ENCODE measurements around the gene ABCC6. TPM values are rescaled to one million over a fixed set of nuclear protein-coding genes. Genes with fewer than 3 reads are reported as not detected.
A peak's percentile ranks its signal among the peaks of the same experiment; 100 is the strongest.
"Not testable (repeated sequence)": the region's sequence is repeated elsewhere in the genome, so short reads cannot be mapped to it uniquely, and the experiment has no call there.

Gene ABCC6
- total and polyA plus RNA-seq, 10 of the 15 experiments (the other 5 are each of a cell fraction or from before 2014, with no cell fraction given): 0.05 to 0.13 (median 0.06) TPM; not detected in 5

GRCh38 chr16:16232692-16233061, 9.4 kb upstream of the ABCC6 start:
- ATAC-seq: peak; percentile 66
- H2AFZ ChIP-seq (ENCODE audit: control insufficient read depth, low read depth, low read length); intact Hi-C loops (cut with micrococcal nuclease; ENCODE audit: unreplicated experiment); H3K4me3 ChIP-seq; H4K20me1 ChIP-seq (ENCODE audit: control insufficient read depth, insufficient read depth); H3K27ac ChIP-seq (ENCODE audit: control insufficient read depth, insufficient read depth); H3K79me2 ChIP-seq (ENCODE audit: control insufficient read depth, insufficient read depth, low read length); CTCF ChIA-PET; POLR2A ChIA-PET; H3K9me3 ChIP-seq (replicated peaks; ENCODE audit: control insufficient read depth, insufficient read depth, low read length); H3K4me2 ChIP-seq (ENCODE audit: control insufficient read depth, insufficient read depth); H3K27me3 ChIP-seq (replicated peaks in 1 of 2; ENCODE audit: control insufficient read depth in 2 of 2, insufficient read depth in 2 of 2, low read length in 1 of 2); DNase-seq (ENCODE audit: low read depth, low spot score); BruUV-seq (replicated peaks); FAIRE-seq; RAD21 ChIA-PET (ENCODE audit: unreplicated experiment); H3K36me3 ChIP-seq (ENCODE audit: control insufficient read depth in 2 of 2, insufficient read depth in 2 of 2, low read length in 1 of 2); in situ Hi-C loops (cut with MboI); H3K4me1 ChIP-seq (ENCODE audit: control insufficient read depth, insufficient read depth, low read length); H3K9ac ChIP-seq (ENCODE audit: control insufficient read depth, insufficient read depth, low read length); SMC1A ChIA-PET (ENCODE audit: uncharacterized antibody, unreplicated experiment): not testable (repeated sequence)
- no CpG with 5 or more reads among the region's 39 CpGs for WGBS (ENCODE audit: insufficient coverage, insufficient replicate concordance, low lambda C conversion rate, missing lambda C conversion rate)

GRCh38 chr16:16223662-16224241, 458 bp upstream of the ABCC6 start:
- H3K9me3 ChIP-seq (replicated peaks; ENCODE audit: control insufficient read depth, insufficient read depth, low read length); POLR2A ChIA-PET; H3K4me1 ChIP-seq (ENCODE audit: control insufficient read depth, insufficient read depth, low read length); H3K79me2 ChIP-seq (ENCODE audit: control insufficient read depth, insufficient read depth, low read length); RAD21 ChIA-PET (ENCODE audit: unreplicated experiment); in situ Hi-C loops (cut with MboI); intact Hi-C loops (cut with micrococcal nuclease; ENCODE audit: unreplicated experiment); H3K4me2 ChIP-seq (ENCODE audit: control insufficient read depth, insufficient read depth); H3K27ac ChIP-seq (ENCODE audit: control insufficient read depth, insufficient read depth); SMC1A ChIA-PET (ENCODE audit: uncharacterized antibody, unreplicated experiment); CTCF ChIA-PET; ATAC-seq; H4K20me1 ChIP-seq (ENCODE audit: control insufficient read depth, insufficient read depth); DNase-seq (ENCODE audit: low read depth, low spot score); FAIRE-seq; H2AFZ ChIP-seq (ENCODE audit: control insufficient read depth, low read depth, low read length); H3K9ac ChIP-seq (ENCODE audit: control insufficient read depth, insufficient read depth, low read length); H3K27me3 ChIP-seq (replicated peaks in 1 of 2; ENCODE audit: control insufficient read depth in 2 of 2, insufficient read depth in 2 of 2, low read length in 1 of 2); H3K4me3 ChIP-seq; H3K36me3 ChIP-seq (ENCODE audit: control insufficient read depth in 2 of 2, insufficient read depth in 2 of 2, low read length in 1 of 2); BruUV-seq (replicated peaks): not testable (repeated sequence)
- 29% methylated on average over 13 of the region's 24 CpGs for WGBS (ENCODE audit: insufficient coverage, insufficient replicate concordance, low lambda C conversion rate, missing lambda C conversion rate)

- H3K4me1 ChIP-seq (ENCODE audit: control insufficient read depth, insufficient read depth, low read length); SMC1A ChIA-PET (ENCODE audit: uncharacterized antibody, unreplicated experiment); H2AFZ ChIP-seq (ENCODE audit: control insufficient read depth, low read depth, low read length); FAIRE-seq; RAD21 ChIA-PET (ENCODE audit: unreplicated experiment); ATAC-seq; H3K4me2 ChIP-seq (ENCODE audit: control insufficient read depth, insufficient read depth); POLR2A ChIA-PET; H3K9ac ChIP-seq (ENCODE audit: control insufficient read depth, insufficient read depth, low read length); H3K79me2 ChIP-seq (ENCODE audit: control insufficient read depth, insufficient read depth, low read length); H3K27me3 ChIP-seq (replicated peaks in 1 of 2; ENCODE audit: control insufficient read depth in 2 of 2, insufficient read depth in 2 of 2, low read length in 1 of 2); CTCF ChIA-PET; DNase-seq (ENCODE audit: low read depth, low spot score); in situ Hi-C loops (cut with MboI); BruUV-seq (replicated peaks); H4K20me1 ChIP-seq (ENCODE audit: control insufficient read depth, insufficient read depth); H3K9me3 ChIP-seq (replicated peaks; ENCODE audit: control insufficient read depth, insufficient read depth, low read length); H3K27ac ChIP-seq (ENCODE audit: control insufficient read depth, insufficient read depth); H3K4me3 ChIP-seq; H3K36me3 ChIP-seq (ENCODE audit: control insufficient read depth in 2 of 2, insufficient read depth in 2 of 2, low read length in 1 of 2); intact Hi-C loops (cut with micrococcal nuclease; ENCODE audit: unreplicated experiment): not testable (repeated sequence)
- WGBS (ENCODE audit: insufficient coverage, insufficient replicate concordance, low lambda C conversion rate, missing lambda C conversion rate): 23% methylated on average over 5 of the region's 9 CpGs
Observed at GRCh38 chr16:16221382-16221781, 1.9 kb downstream of the ABCC6 start.

GRCh38 chr16:16220449-16220848, 2.8 kb downstream of the ABCC6 start:
- H3K79me2 ChIP-seq (ENCODE audit: control insufficient read depth, insufficient read depth, low read length); H3K9ac ChIP-seq (ENCODE audit: control insufficient read depth, insufficient read depth, low read length); SMC1A ChIA-PET (ENCODE audit: uncharacterized antibody, unreplicated experiment); POLR2A ChIA-PET; CTCF ChIA-PET; in situ Hi-C loops (cut with MboI); H3K4me2 ChIP-seq (ENCODE audit: control insufficient read depth, insufficient read depth); intact Hi-C loops (cut with micrococcal nuclease; ENCODE audit: unreplicated experiment); H3K9me3 ChIP-seq (replicated peaks; ENCODE audit: control insufficient read depth, insufficient read depth, low read length); RAD21 ChIA-PET (ENCODE audit: unreplicated experiment); BruUV-seq (replicated peaks); H3K36me3 ChIP-seq (ENCODE audit: control insufficient read depth in 2 of 2, insufficient read depth in 2 of 2, low read length in 1 of 2); H2AFZ ChIP-seq (ENCODE audit: control insufficient read depth, low read depth, low read length); H4K20me1 ChIP-seq (ENCODE audit: control insufficient read depth, insufficient read depth); H3K27ac ChIP-seq (ENCODE audit: control insufficient read depth, insufficient read depth); H3K27me3 ChIP-seq (replicated peaks in 1 of 2; ENCODE audit: control insufficient read depth in 2 of 2, insufficient read depth in 2 of 2, low read length in 1 of 2); H3K4me3 ChIP-seq; ATAC-seq; H3K4me1 ChIP-seq (ENCODE audit: control insufficient read depth, insufficient read depth, low read length); DNase-seq (ENCODE audit: low read depth, low spot score); FAIRE-seq: not testable (repeated sequence)
- 63% methylated on average over 6 of the region's 9 CpGs for WGBS (ENCODE audit: insufficient coverage, insufficient replicate concordance, low lambda C conversion rate, missing lambda C conversion rate)

Measured in GM12878 (cell line).